NAMALWA (cell line): ENCODE data around the gene PHF20.
"Not testable (repeated sequence)": the region's sequence is repeated elsewhere in the genome, so short reads cannot be mapped to it uniquely, and the experiment has no call there.

Experiments
- DNase-seq: peaks from one replicate; pipeline ENCODE4 v3.0.0-alpha.2; 2015; ENCODE audit warnings: low spot score

The PHF20 gene

GRCh38 chr20:35886537-35886936 is 114.7 kb downstream of the PHF20 start:
- DNase-seq, result no peak

- DNase-seq, result no peak
Observed at GRCh38 chr20:35887393-35888064, 115.7 kb downstream of the PHF20 start.

GRCh38 chr20:35888657-35889056 is 116.8 kb downstream of the PHF20 start:
- DNase-seq, result no peak

GRCh38 chr20:35891375-35891774 is 119.6 kb downstream of the PHF20 start:
- no peak for DNase-seq

- DNase-seq, result no peak
Observed at GRCh38 chr20:35892871-35893270, 121.1 kb downstream of the PHF20 start.

- DNase-seq, result no peak
Observed at GRCh38 chr20:35893942-35894341, 122.1 kb downstream of the PHF20 start.

- not testable (repeated sequence) for DNase-seq
Observed at GRCh38 chr20:35895516-35895915, 123.7 kb downstream of the PHF20 start.

- DNase-seq, result no peak
Observed at GRCh38 chr20:35899064-35899463, 127.2 kb downstream of the PHF20 start.

GRCh38 chr20:35901230-35901629 is 129.4 kb downstream of the PHF20 start:
- DNase-seq, result not testable (repeated sequence)

- no peak for DNase-seq
Observed at GRCh38 chr20:35901678-35902544, 130.1 kb downstream of the PHF20 start.

GRCh38 chr20:35902545-35902941 is 130.7 kb downstream of the PHF20 start:
- DNase-seq, result no peak

- DNase-seq, result no peak
Observed at GRCh38 chr20:35903843-35904242, 132.0 kb downstream of the PHF20 start.

- no peak for DNase-seq
Observed at GRCh38 chr20:35904982-35905663, 133.3 kb downstream of the PHF20 start.

GRCh38 chr20:35907017-35907701 is 135.3 kb downstream of the PHF20 start:
- DNase-seq, result no peak

- no peak for DNase-seq
Observed at GRCh38 chr20:35908007-35908406, 136.2 kb downstream of the PHF20 start.

GRCh38 chr20:35909176-35909575 is 137.4 kb downstream of the PHF20 start:
- DNase-seq, result no peak

GRCh38 chr20:35909796-35910195 is 138.0 kb downstream of the PHF20 start:
- no peak for DNase-seq

- DNase-seq, result no peak
Observed at GRCh38 chr20:35910254-35910653, 138.4 kb downstream of the PHF20 start.

- DNase-seq, result no peak
Observed at GRCh38 chr20:35912881-35913280, 141.1 kb downstream of the PHF20 start.

- peak; percentile 10 for DNase-seq
Observed at GRCh38 chr20:35917077-35917476, 145.3 kb downstream of the PHF20 start.

GRCh38 chr20:35918021-35918420 is 146.2 kb downstream of the PHF20 start:
- no peak for DNase-seq

GRCh38 chr20:35920523-35920922 is 148.7 kb downstream of the PHF20 start:
- DNase-seq, result no peak
